IMR-90 (cell line): ENCODE measurements around the gene BCL7A. TPM values are rescaled to one million over a fixed set of nuclear protein-coding genes. Genes with fewer than 3 reads are reported as not detected.

Experiments
- ATAC-seq: fragments of 200-7000 bp; cut with Tn5 transposase; 2 replicates; pipeline ENCODE4 v1.9.1; 2020; ENCODE audit warnings: low read depth, mild to moderate bottlenecking, moderate library complexity
- BruUV-seq: library from RNA; stranded (reverse); fragments of 400-500 nt; replicated peaks from 2 replicates; lab custom pipeline; 2021; lab: Mats Ljungman, UMichigan
- CTCF ChIA-PET: fragments of 300-600 bp; formaldehyde crosslinking; extraction: SDS; loops from one replicate; lab custom pipeline; 2021; ENCODE audit warnings: antibody characterized with exemption; lab: Yijun Ruan, JAX
- POLR2A ChIA-PET: fragments of 300-600 bp; sonication (Branson Sonifier 250); formaldehyde crosslinking; loops from one replicate; lab custom pipeline; 2022; ENCODE audit warnings: antibody characterized with exemption; ENCODE audit not compliant: unreplicated experiment; lab: Charles Lee
- DNase-seq: peaks from one replicate; pipeline ENCODE4 v3.0.0; 2013
- H2AFZ ChIP-seq: replicated peaks from 2 replicates; pipeline ENCODE3; 2013; ENCODE audit warnings: low read length, mild to moderate bottlenecking; ENCODE audit not compliant: poor library complexity
- H2AK5ac ChIP-seq: 2 replicates; pipeline ENCODE4 v1.6.1; 2013; ENCODE audit warnings: low read depth, low read length, inconsistent platforms
- H2AK9ac ChIP-seq: replicated peaks from 2 replicates; pipeline ENCODE3; 2013; ENCODE audit warnings: mild to moderate bottlenecking, low read depth, low read length, moderate library complexity; ENCODE audit not compliant: poor library complexity
- H2BK120ac ChIP-seq: 2 replicates; pipeline ENCODE4 v1.6.1; 2013; ENCODE audit warnings: low read depth, low read length, inconsistent platforms
- H2BK15ac ChIP-seq: 3 replicates; pipeline ENCODE4 v1.6.1; 2013; ENCODE audit warnings: low read depth, low read length, inconsistent platforms
- H2BK20ac ChIP-seq: 2 replicates; pipeline ENCODE4 v1.6.1; 2013; ENCODE audit warnings: low read depth, mild to moderate bottlenecking, inconsistent platforms, low read length, moderate library complexity
- H2BK5ac ChIP-seq: 2 replicates; pipeline ENCODE4 v1.6.1; 2013; ENCODE audit warnings: mild to moderate bottlenecking, low read depth, low read length, inconsistent platforms; ENCODE audit not compliant: poor library complexity, severe bottlenecking
- H3K14ac ChIP-seq: replicated peaks from 2 replicates; pipeline ENCODE4 v1.6.1; 2013; ENCODE audit warnings: low read depth, low read length, inconsistent platforms
- H3K18ac ChIP-seq: 2 replicates; pipeline ENCODE4 v1.6.1; 2013; ENCODE audit warnings: low read depth, low read length, control low read depth
- H3K23ac ChIP-seq: 2 replicates; pipeline ENCODE4 v1.6.1; 2013; ENCODE audit warnings: low read depth, low read length, inconsistent platforms
- H3K27ac ChIP-seq: 2 replicates; pipeline ENCODE4 v1.5.1; 2013; ENCODE audit warnings: mild to moderate bottlenecking, control low read depth, low read length; ENCODE audit not compliant: insufficient read depth
- H3K27me3 ChIP-seq: 2 replicates; pipeline ENCODE4 v1.6.1; 2013; ENCODE audit warnings: low read length; ENCODE audit not compliant: control insufficient read depth, insufficient read depth
- H3K36me3 ChIP-seq: 2 replicates; pipeline ENCODE4 v1.6.1; 2013; ENCODE audit warnings: low read length, mixed read lengths; ENCODE audit not compliant: control insufficient read depth, insufficient read depth
- H3K4ac ChIP-seq: 2 replicates; pipeline ENCODE4 v1.6.1; 2013; ENCODE audit warnings: low read depth, low read length, inconsistent platforms
- H3K4me1 ChIP-seq: 2 replicates; pipeline ENCODE4 v1.6.1; 2013; ENCODE audit warnings: low read length, mixed read lengths; ENCODE audit not compliant: control insufficient read depth, insufficient read depth
- H3K4me2 ChIP-seq: 2 replicates; pipeline ENCODE4 v1.6.1; 2013; ENCODE audit warnings: low read depth, mild to moderate bottlenecking, control low read depth, low read length, moderate library complexity
- H3K4me3 ChIP-seq: 2 replicates; pipeline ENCODE4 v1.5.1; 2013; ENCODE audit warnings: low read depth, mild to moderate bottlenecking, control low read depth, low read length, moderate library complexity; ENCODE audit not compliant: insufficient read depth
- H3K56ac ChIP-seq: 2 replicates; pipeline ENCODE4 v1.6.1; 2013; ENCODE audit warnings: low read length, inconsistent platforms; ENCODE audit not compliant: insufficient read depth; ENCODE audit errors: extremely low read depth
- H3K79me1 ChIP-seq, 2 experiments: 2 replicates each; pipeline ENCODE4 v1.6.1; 2013; ENCODE audit warnings: low read length in 2 of 2, inconsistent platforms in 1 of 2, low read depth in 1 of 2
- H3K9ac ChIP-seq: 2 replicates; pipeline ENCODE4 v1.6.1; 2013; ENCODE audit warnings: low read depth, low read length, control low read depth
- H3K9me1 ChIP-seq: 2 replicates; pipeline ENCODE4 v1.6.1; 2013; ENCODE audit warnings: low read length, inconsistent platforms; ENCODE audit not compliant: insufficient read depth
- H3K9me3 ChIP-seq: 2 replicates; pipeline ENCODE4 v1.6.1; 2013; ENCODE audit warnings: low read length; ENCODE audit not compliant: control insufficient read depth, insufficient read depth
- H4K20me1 ChIP-seq: 2 replicates; pipeline ENCODE4 v1.6.1; 2013; ENCODE audit warnings: low read length, inconsistent platforms; ENCODE audit not compliant: insufficient read depth
- H4K5ac ChIP-seq: 2 replicates; pipeline ENCODE4 v1.6.1; 2013; ENCODE audit warnings: mild to moderate bottlenecking, low read depth, low read length, control low read depth
- H4K8ac ChIP-seq, 2 experiments: 2 replicates each; pipeline ENCODE4 v1.6.1; 2013; ENCODE audit warnings: low read depth in 2 of 2, low read length in 2 of 2, control low read depth in 1 of 2, inconsistent platforms in 1 of 2
- H4K91ac ChIP-seq: 2 replicates; pipeline ENCODE4 v1.6.1; 2013; ENCODE audit warnings: low read depth, low read length, inconsistent platforms; ENCODE audit not compliant: insufficient read depth
- CHD1 ChIP-seq: IDR thresholded peaks from 2 replicates; pipeline ENCODE4 v1.6.1; 2012; ENCODE audit warnings: low read depth, low read length, improper control_type of control experiment
- CTCF ChIP-seq: conservative IDR thresholded peaks from 2 replicates; pipeline ENCODE4 v1.5.1; 2012; ENCODE audit warnings: mild to moderate bottlenecking, low read depth, low read length, improper control_type of control experiment
- ELK1 ChIP-seq: fragments of 150-350 bp; IDR thresholded peaks from 2 replicates; pipeline ENCODE4 v1.6.1; 2016; ENCODE audit warnings: low read depth, mild to moderate bottlenecking, low read length, moderate library complexity, borderline replicate concordance
- MAZ ChIP-seq: IDR thresholded peaks from 2 replicates; pipeline ENCODE4 v1.6.1; 2012; ENCODE audit warnings: low read depth, mild to moderate bottlenecking, low read length, improper control_type of control experiment, moderate library complexity, borderline replicate concordance
- NFE2L2 ChIP-seq: fragments of 150-350 bp; IDR thresholded peaks from 2 replicates; pipeline ENCODE4 v1.6.1; 2016; ENCODE audit warnings: low read depth, mild to moderate bottlenecking, low read length
- POLR2A ChIP-seq: IDR thresholded peaks from 2 replicates; pipeline ENCODE4 v1.6.1; 2012; ENCODE audit warnings: mild to moderate bottlenecking, low read depth, low read length
- RAD21 ChIP-seq: IDR thresholded peaks from 2 replicates; pipeline ENCODE4 v1.6.1; 2012; ENCODE audit warnings: low read length, improper control_type of control experiment
- RCOR1 ChIP-seq: IDR thresholded peaks from 2 replicates; pipeline ENCODE4 v1.6.1; 2012; ENCODE audit warnings: mild to moderate bottlenecking, low read length, improper control_type of control experiment; ENCODE audit not compliant: insufficient replicate concordance
- RFX5 ChIP-seq: IDR thresholded peaks from 2 replicates; pipeline ENCODE4 v1.8.0; 2012; ENCODE audit warnings: low read depth, mild to moderate bottlenecking, low read length, moderate library complexity
- USF2 ChIP-seq: fragments of 150-350 bp; IDR thresholded peaks from 2 replicates; pipeline ENCODE4 v1.6.1; 2017; ENCODE audit warnings: mild to moderate bottlenecking, antibody characterized with exemption, low read length, low read depth
- WGBS, 2 experiments: methylation state at CpG; one replicate each; pipeline versions ENCODE4 v1.1.5 to v1.1.7; 2013; ENCODE audit warnings: missing lambda C conversion rate in 2 of 2; ENCODE audit not compliant: insufficient read length in 1 of 2; ENCODE audit errors: extremely low coverage in 2 of 2; 5-methylcytosine and 5-hydroxymethylcytosine counted together
- dilution Hi-C: fragments of 300-500 bp; cut with HindIII; formaldehyde crosslinking; loops from one replicate; pipeline ENCODE4 v1.14.3; 2018; ENCODE audit warnings: low sequenced_read_pairs; ENCODE audit not compliant: unreplicated experiment
- in situ Hi-C: fragments of 300-500 bp; cut with MboI; formaldehyde crosslinking; loops from 3 replicates; pipeline ENCODE4 v1.14.3; 2019; ENCODE audit warnings: low sequenced_read_pairs, inconsistent platforms, mixed read lengths
- intact Hi-C: fragments of 100-400 bp; cut with micrococcal nuclease; formaldehyde crosslinking; loops from 2 replicates; pipeline ENCODE4 v1.10.0; 2022
- polyA plus RNA-seq, 3 experiments: library from polyadenylated mRNA; depleted of rRNA; stranded (reverse); fragments of >200 nt; gene quantifications; 2 replicates each; pipeline ENCODE4 v1.2.3, GENCODE V29; 2012; ENCODE audit warnings: low replicate concordance in 1 of 3
- total RNA-seq: library from RNA; depleted of rRNA; stranded (reverse); fragments of >200 nt; gene quantifications from 2 replicates; pipeline ENCODE4 v1.2.3, GENCODE V29; 2012

The BCL7A gene
- total and polyA plus RNA-seq, 2 of the 4 experiments (the other 2 are of a cell fraction) = 5.6 to 7.9 TPM

DNA sequence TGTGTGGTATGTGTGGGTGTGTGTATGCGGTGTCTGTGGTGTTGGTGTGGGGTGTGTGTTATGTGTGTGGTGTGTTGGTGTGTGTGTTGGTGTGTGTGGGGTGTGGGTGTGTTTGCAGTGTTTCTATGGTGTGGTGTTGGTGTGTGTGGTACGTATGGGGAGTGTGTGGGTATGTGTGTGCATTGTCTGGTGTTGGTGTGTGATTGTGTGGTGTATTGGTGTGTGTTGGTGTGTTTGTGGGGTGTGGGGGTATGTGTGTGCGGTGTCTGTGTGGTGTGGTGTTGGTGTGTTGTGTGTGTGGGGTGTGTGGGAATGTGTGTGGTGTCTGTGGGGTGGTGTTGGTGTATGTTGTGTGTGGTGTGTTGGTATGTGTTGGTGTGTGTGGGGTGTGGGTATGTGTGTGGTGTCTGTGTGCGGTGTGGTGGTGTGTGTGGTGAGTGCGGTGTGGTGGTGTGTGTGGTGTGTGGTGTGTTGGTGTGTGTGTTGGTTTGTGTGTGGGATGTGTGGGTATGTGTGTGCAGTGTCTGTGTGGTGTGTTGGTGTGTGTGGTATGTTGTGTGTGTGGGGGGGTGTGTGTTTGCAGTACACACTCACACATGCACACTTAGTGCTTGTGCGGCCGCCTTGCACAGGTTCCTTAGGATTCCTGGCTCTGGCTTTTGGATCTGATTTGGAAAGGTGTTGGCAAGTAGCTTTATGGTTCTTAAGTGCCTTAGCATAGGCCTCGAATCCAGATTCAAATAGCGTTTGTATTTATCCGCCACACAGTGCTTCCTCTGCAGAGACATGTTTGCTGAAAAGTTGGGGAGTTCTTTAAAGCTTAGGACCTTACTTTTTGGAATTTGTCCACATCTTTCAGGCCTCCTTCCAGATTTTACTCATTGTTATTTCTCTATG lies 73.3 kb downstream of the BCL7A start:
- Histone ChIP-seq H2BK20ac (peak overlapping the region; percentile 50; the same call in 1 of the 2 replicates), H3K27ac (peak overlapping the region; percentile 10; the same call in 1 of the 2 replicates), H3K23ac (peak overlapping the region; percentile 80; the same call in 1 of the 2 replicates), H2BK5ac (peak overlapping the region; percentile 95), H3K9me1 (peaks cover 61% of the 10 kb centered on the region), H3K4me3 (no peak overlapping the region), H3K18ac (peak overlapping the region; percentile 39), H3K4me2 (no peak overlapping the region), H3K4me1 (peaks cover 52% of the 10 kb centered on the region), H3K14ac (peak overlapping the region; percentile 91), H4K91ac (peak overlapping the region; percentile 47; the same call in 1 of the 2 replicates), H3K36me3 (no peaks in the 10 kb centered on the region), H4K5ac (peak overlapping the region; percentile 28), H4K20me1 (peaks cover 81% of the 10 kb centered on the region), H3K9me3 (no peaks in the 10 kb centered on the region), H2BK120ac (peak overlapping the region; percentile 66), H4K8ac (peak overlapping the region in 1 of 2 experiments; percentile 69; a peak in 3 of 4 replicates), H2AK5ac (peak overlapping the region; percentile 99), H3K79me1 (peaks cover 55 to 87% of the 10 kb centered on the region in 2 experiments), H2AFZ (peak overlapping the region; percentile 76), H3K56ac (no peak overlapping the region), H2AK9ac (peak overlapping the region; percentile 60), H3K9ac (no peak overlapping the region), H2BK15ac (peak overlapping the region; percentile 40; the same call in 2 of the 3 replicates), H3K4ac (peak overlapping the region; percentile 80), H3K27me3 (no peaks in the 10 kb centered on the region)
- POLR2A ChIA-PET = no interaction called here
- in situ Hi-C loops = no loop called here
- TF ChIP-seq CHD1 (no peak), MAZ (no peak), RCOR1 (no peak), USF2 (no peak), POLR2A (no peak), ELK1 (no peak), RAD21 (no peak), CTCF (no peak), RFX5 (no peak), NFE2L2 (no peak)
- no peak for ATAC-seq
- dilution Hi-C loops = no loop called here
- intact Hi-C loops = no loop called here
- BruUV-seq = no TSS peak
- peak; percentile 53 for DNase-seq
- WGBS, 2 experiments = 98% methylated on average over 3 of the region's 10 CpGs; no CpG with 5 or more reads in 1 of the 2 experiments
- CTCF ChIA-PET = interaction anchor here (0.7 kb wide), 1 partner anchor 27 kb away, joined by 3 read pairs; no protein-coding TSS in a partner anchor
